CD14-positive monocyte (primary cell): ENCODE data around the gene ELOVL6. TPM values are rescaled to one million over a fixed set of nuclear protein-coding genes. Genes with fewer than 3 reads are reported as not detected.

Experiments
- DNase-seq, 3 donors: peaks; one replicate each; pipeline ENCODE4 v3.0.0-alpha.2; 2011 to 2022
- H2AFZ ChIP-seq: 2 replicates; pipeline ENCODE4 v1.6.0; 2012; ENCODE audit warnings: mild to moderate bottlenecking, low read depth, low read length, inconsistent platforms; ENCODE audit not compliant: insufficient read depth, poor library complexity, severe bottlenecking
- H3K27ac ChIP-seq, 2 donors: 1 replicate in 1 of 2; 2 replicates in 1 of 2; pipeline ENCODE4 v1.5.1; 2012 to 2013; ENCODE audit warnings: low read length in 2 of 2, control low read depth in 1 of 2, inconsistent platforms in 1 of 2, low read depth in 1 of 2, mild to moderate bottlenecking in 1 of 2
- H3K27me3 ChIP-seq, 2 donors: one replicate each; pipeline versions ENCODE4 v1.6.0 to v1.6.1; 2011 to 2013; ENCODE audit warnings: low read length in 2 of 2; ENCODE audit not compliant: control insufficient read depth in 2 of 2, insufficient read depth in 2 of 2
- H3K36me3 ChIP-seq, 2 donors: replicated peaks in 1 of 2; 1 replicate in 1 of 2; 2 replicates in 1 of 2; pipeline versions ENCODE4 v1.5.1 to v1.6.1; 2012 to 2013; ENCODE audit warnings: low read length in 2 of 2, control low read depth in 1 of 2, inconsistent platforms in 1 of 2, mild to moderate bottlenecking in 1 of 2; ENCODE audit not compliant: insufficient read depth in 2 of 2, control insufficient read depth in 1 of 2
- H3K4me1 ChIP-seq, 2 donors: 1 replicate in 1 of 2; 2 replicates in 1 of 2; pipeline versions ENCODE4 v1.5.1 to v1.6.1; 2012 to 2013; ENCODE audit warnings: low read length in 2 of 2, control low read depth in 1 of 2, inconsistent platforms in 1 of 2, mild to moderate bottlenecking in 1 of 2, moderate library complexity in 1 of 2; ENCODE audit not compliant: insufficient read depth in 2 of 2, control insufficient read depth in 1 of 2
- H3K4me2 ChIP-seq: replicated peaks from 2 replicates; pipeline ENCODE3; 2012; ENCODE audit warnings: low read length, moderate library complexity, mild to moderate bottlenecking; ENCODE audit not compliant: poor library complexity, severe bottlenecking; ENCODE audit errors: extremely low read depth
- H3K4me3 ChIP-seq, 3 experiments: fragments of 200-600 bp in 1 of 3; sonication (generic) in 1 of 3; replicated peaks in 1 of 3; 1 replicate in 2 of 3; 2 replicates in 1 of 3; pipeline ENCODE4 v1.5.1; 2011 to 2013; ENCODE audit warnings: low read length in 3 of 3, mild to moderate bottlenecking in 3 of 3, control low read depth in 2 of 3, low read depth in 2 of 3, inconsistent platforms in 1 of 3, moderate library complexity in 1 of 3
- H3K79me2 ChIP-seq: 2 replicates; pipeline ENCODE4 v1.6.0; 2012; ENCODE audit warnings: mild to moderate bottlenecking, control low read depth, inconsistent platforms, low read length, moderate library complexity; ENCODE audit not compliant: insufficient read depth
- H3K9ac ChIP-seq: 2 replicates; pipeline ENCODE4 v1.6.0; 2017; ENCODE audit warnings: low read length, mild to moderate bottlenecking; ENCODE audit not compliant: insufficient read depth, poor library complexity, severe bottlenecking
- H3K9me3 ChIP-seq, 2 donors: replicated peaks in 1 of 2; 1 replicate in 1 of 2; 2 replicates in 1 of 2; pipeline versions ENCODE4 v1.5.1 to v1.6.1; 2012 to 2013; ENCODE audit warnings: low read length in 2 of 2, control low read depth in 1 of 2; ENCODE audit not compliant: control insufficient read depth in 1 of 2, insufficient read depth in 1 of 2
- H4K20me1 ChIP-seq: 2 replicates; pipeline ENCODE4 v1.6.0; 2012; ENCODE audit warnings: mild to moderate bottlenecking, low read length, control low read depth, moderate library complexity; ENCODE audit not compliant: insufficient read depth
- H3K27ac Mint-ChIP-seq, 7 donors: one replicate each; pipeline ENCODE4 v1.8.0; 2020; ENCODE audit warnings: mild to moderate bottlenecking in 7 of 7, mixed read lengths in 7 of 7, moderate library complexity in 6 of 7, inconsistent platforms in 2 of 7
- H3K27me3 Mint-ChIP-seq, 3 donors: one replicate each; pipeline ENCODE4 v1.8.0; 2021 to 2022; ENCODE audit warnings: low read depth in 3 of 3, mild to moderate bottlenecking in 3 of 3, mixed read lengths in 3 of 3, moderate library complexity in 3 of 3, inconsistent platforms in 1 of 3
- H3K36me3 Mint-ChIP-seq, 2 donors: one replicate each; pipeline ENCODE4 v1.8.0; 2020; ENCODE audit warnings: mixed read lengths in 2 of 2, inconsistent platforms in 1 of 2, mild to moderate bottlenecking in 1 of 2
- H3K4me1 Mint-ChIP-seq: one replicate; pipeline ENCODE4 v1.8.0; 2020; ENCODE audit warnings: mild to moderate bottlenecking, mixed read lengths
- H3K4me3 Mint-ChIP-seq, 2 donors: one replicate each; pipeline ENCODE4 v1.8.0; 2020; ENCODE audit warnings: mild to moderate bottlenecking in 2 of 2, mixed read lengths in 2 of 2, moderate library complexity in 1 of 2
- H3K9me3 Mint-ChIP-seq, 7 donors: one replicate each; pipeline ENCODE4 v1.8.0; 2020 to 2022; ENCODE audit warnings: mixed read lengths in 7 of 7, mild to moderate bottlenecking in 6 of 7, moderate library complexity in 6 of 7, inconsistent platforms in 2 of 7
- CTCF ChIP-seq: fragments of 200-600 bp; IDR thresholded peaks from one replicate; pipeline ENCODE4 v1.8.0; 2022; ENCODE audit warnings: antibody characterized with exemption, mild to moderate bottlenecking
- WGBS: methylation state at CpG from one replicate; pipeline ENCODE4 v1.1.5; 2013; ENCODE audit warnings: missing lambda C conversion rate; ENCODE audit not compliant: insufficient coverage; 5-methylcytosine and 5-hydroxymethylcytosine counted together
- intact Hi-C, 2 donors: fragments of 100-400 bp; cut with micrococcal nuclease; formaldehyde crosslinking; loops; one replicate each; pipeline versions ENCODE4 v1.15.0 to v1.15.1; 2023
- polyA plus RNA-seq, 3 donors: library from polyadenylated mRNA; depleted of rRNA in 1 of 3; unstranded in 2 of 3; stranded (reverse) in 1 of 3; fragments of 300-500 nt in 2 of 3; fragments of >200 nt in 1 of 3; fragmentation: Illumina TruSeq in 2 of 3; gene quantifications; 1 replicate in 2 of 3; 2 replicates in 1 of 3; pipeline ENCODE4 v1.2.3, GENCODE V29; 2012 to 2021

Gene ELOVL6
- polyA plus RNA-seq, 3 donors, result 0.11 to 0.19 TPM; not detected in 1

GRCh38 chr4:110131916-110132315 lies 66.5 kb downstream of the ELOVL6 start:
- no peaks in the 10 kb centered on the region for H3K79me2 ChIP-seq

DNA sequence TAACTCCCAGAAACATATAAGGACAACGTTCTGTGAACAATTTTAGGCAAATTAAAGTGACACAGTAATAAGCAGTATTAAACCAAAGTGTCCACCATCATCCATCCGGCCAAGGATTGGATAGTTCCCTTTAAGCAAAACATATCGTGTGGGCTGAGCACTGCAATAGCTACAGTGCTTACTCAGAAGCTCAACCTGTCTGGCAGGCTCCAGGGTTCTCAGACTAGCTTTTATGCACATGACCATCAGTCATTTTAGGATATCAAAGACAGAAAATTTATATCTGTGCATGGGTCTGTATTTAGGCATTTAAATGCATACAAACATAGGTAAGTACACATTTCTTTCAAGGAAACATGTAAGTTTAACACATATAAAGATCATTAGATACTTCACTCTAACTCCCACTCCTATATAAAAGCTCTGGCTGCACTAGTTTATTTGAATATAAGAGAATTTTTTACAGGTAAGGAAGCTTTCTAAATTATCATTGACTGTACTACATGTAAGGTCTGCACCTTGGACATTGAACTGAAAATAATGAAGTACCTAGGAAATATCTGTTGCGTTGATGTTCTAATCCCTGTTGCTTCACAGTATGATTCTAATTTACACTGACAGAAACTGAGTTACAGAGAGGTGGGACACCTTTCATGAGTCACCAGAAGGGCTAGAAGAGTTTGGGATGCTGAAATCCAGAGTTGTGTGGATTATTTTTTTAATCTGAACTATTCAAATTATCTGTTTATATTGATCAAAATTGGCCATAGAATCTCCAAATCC lies 67.6 kb downstream of the ELOVL6 start:
- Histone ChIP-seq H3K27ac (no peak overlapping the region), H3K36me3 (no peaks in the 10 kb centered on the region), H2AFZ (no peak overlapping the region), H3K4me2 (no peak overlapping the region), H3K4me3 (no peak overlapping the region), H3K27me3 (no peaks in the 10 kb centered on the region), H3K9me3 (no peaks in the 10 kb centered on the region), H3K79me2 (no peaks in the 10 kb centered on the region), H3K4me1 (no peaks in the 10 kb centered on the region), H4K20me1 (no peaks in the 10 kb centered on the region), H3K9ac (no peak overlapping the region)
- intact Hi-C loops, result no loop called here
- Mint-ChIP-seq H3K36me3 (no peaks in the 10 kb centered on the region), H3K9me3 (peaks cover 0 to 1% (median 0%) of the 10 kb centered on the region in 7 donors), H3K4me3 (no peak overlapping the region), H3K27me3 (peaks cover 0 to 2% (median 0%) of the 10 kb centered on the region in 3 donors), H3K27ac (no peak overlapping the region), H3K4me1 (no peaks in the 10 kb centered on the region)
- WGBS, result 97% methylated on average over 3 of the region's 4 CpGs
- DNase-seq, result no peak
- no peak for TF ChIP-seq CTCF

More at GRCh38 chr4:110131916-110132315, 66.5 kb downstream of the ELOVL6 start:
- Histone ChIP-seq H3K4me1 (no peaks in the 10 kb centered on the region), H2AFZ (no peak overlapping the region), H3K4me2 (no peak overlapping the region), H3K4me3 (no peak overlapping the region), H3K9me3 (no peaks in the 10 kb centered on the region), H3K27me3 (no peaks in the 10 kb centered on the region), H3K36me3 (no peaks in the 10 kb centered on the region), H3K27ac (no peak overlapping the region), H3K9ac (no peak overlapping the region), H4K20me1 (no peaks in the 10 kb centered on the region)
- Mint-ChIP-seq H3K36me3 (no peaks in the 10 kb centered on the region), H3K27ac (no peak overlapping the region), H3K27me3 (peaks cover 0 to 2% (median 0%) of the 10 kb centered on the region in 3 donors), H3K4me3 (no peak overlapping the region), H3K9me3 (peaks cover 0 to 1% (median 0%) of the 10 kb centered on the region in 7 donors), H3K4me1 (no peaks in the 10 kb centered on the region)
- intact Hi-C loops, result no loop called here
- TF ChIP-seq CTCF, result no peak
- DNase-seq, result no peak
- WGBS, result 93% methylated on average over 3 of the region's 3 CpGs
